Ectodermal cell (in vitro differentiated cells): ENCODE measurements around the gene RALGAPA2.

Experiments used
- H3K27ac ChIP-seq: 2 replicates; pipeline ENCODE4 v1.7.0; 2013; ENCODE audit warnings: mild to moderate bottlenecking, low read depth, low read length; ENCODE audit not compliant: insufficient read depth, poor library complexity, severe bottlenecking
- H3K27me3 ChIP-seq: 2 replicates; pipeline ENCODE4 v1.7.0; 2013; ENCODE audit warnings: mild to moderate bottlenecking, low read length; ENCODE audit not compliant: insufficient read depth, control insufficient read depth, poor library complexity, severe bottlenecking
- H3K36me3 ChIP-seq: one replicate; pipeline ENCODE4 v1.7.0; 2013; ENCODE audit warnings: low read length; ENCODE audit not compliant: control insufficient read depth, insufficient read depth
- H3K4me1 ChIP-seq: one replicate; pipeline ENCODE4 v1.7.0; 2013; ENCODE audit warnings: low read length; ENCODE audit not compliant: control insufficient read depth, insufficient read depth
- H3K4me3 ChIP-seq: 2 replicates; pipeline ENCODE4 v1.7.0; 2013; ENCODE audit warnings: low read depth, low read length, control low read depth; ENCODE audit not compliant: insufficient read depth
- H3K9me3 ChIP-seq: 2 replicates; pipeline ENCODE4 v1.7.0; 2013; ENCODE audit warnings: mild to moderate bottlenecking, low read length, moderate library complexity; ENCODE audit not compliant: control insufficient read depth
- WGBS, 2 experiments: methylation state at CpG; one replicate each; pipeline ENCODE4 v1.1.7; 2013; ENCODE audit warnings: missing lambda C conversion rate in 2 of 2; 5-methylcytosine and 5-hydroxymethylcytosine counted together

Gene RALGAPA2

DNA sequence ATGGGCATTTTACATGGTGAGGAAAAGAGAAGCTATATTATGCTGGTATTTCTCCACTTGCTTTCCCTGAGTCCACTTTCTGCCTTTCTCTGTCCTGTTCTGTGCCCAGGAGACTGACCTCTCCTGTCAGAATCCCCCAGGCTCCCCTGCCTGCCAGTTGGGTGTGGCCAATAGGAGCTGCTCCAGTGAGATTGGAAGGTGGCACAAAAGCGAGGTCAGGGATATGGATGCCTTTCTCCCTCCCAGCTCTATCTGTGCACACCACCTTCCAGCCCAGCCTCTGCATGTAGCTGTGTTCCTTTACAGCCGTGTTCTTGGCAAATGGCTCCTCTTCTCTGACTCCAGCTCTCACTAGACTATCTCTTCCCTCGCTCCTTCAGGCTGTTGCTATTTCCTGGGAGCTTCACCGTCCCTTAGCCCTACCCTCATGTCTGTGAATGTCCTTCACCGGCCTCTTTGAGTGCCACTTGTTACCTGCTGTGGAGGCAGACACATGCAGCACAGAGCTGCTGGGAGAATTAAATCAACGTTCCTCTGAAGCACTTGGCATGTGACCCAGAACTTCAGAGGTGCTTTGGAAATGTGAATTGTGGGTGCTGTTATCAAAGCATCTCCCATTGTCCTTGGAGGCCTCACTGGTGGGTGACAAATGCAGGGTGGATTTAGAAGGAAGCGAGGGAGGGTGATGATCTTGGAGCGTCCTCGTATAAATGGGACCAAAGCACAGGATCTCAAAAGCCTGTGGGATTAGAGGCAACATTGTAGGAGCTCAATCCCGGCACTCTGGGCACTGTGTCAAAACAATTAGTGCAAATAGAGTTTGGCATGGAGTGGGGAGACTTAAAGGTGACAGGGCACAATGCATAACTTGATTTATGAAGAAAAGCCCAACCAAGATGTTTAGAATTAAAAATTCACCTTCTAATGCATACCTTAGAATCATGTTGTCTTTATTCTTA, 28.9 kb upstream of the RALGAPA2 start:
- WGBS, 2 experiments = 87 to 89% methylated on average over 10 of the region's 10 CpGs

GRCh38 chr20:20740541-20740940, 28.1 kb upstream of the RALGAPA2 start:
- H3K9me3 ChIP-seq = no peaks in the 10 kb centered on the region
- H3K36me3 ChIP-seq = no peaks in the 10 kb centered on the region
- no peak overlapping the region for H3K4me3 ChIP-seq
- WGBS, 2 experiments = 98% methylated on average over 4 of the region's 4 CpGs
- H3K4me1 ChIP-seq = peaks cover 20% of the 10 kb centered on the region
- no peaks in the 10 kb centered on the region for H3K27me3 ChIP-seq
- no peak overlapping the region for H3K27ac ChIP-seq

More for the DNA sequence above, 28.9 kb upstream of the RALGAPA2 start:
- Histone ChIP-seq H3K27ac (no peak overlapping the region), H3K9me3 (no peaks in the 10 kb centered on the region), H3K4me3 (no peak overlapping the region), H3K36me3 (no peaks in the 10 kb centered on the region), H3K27me3 (no peaks in the 10 kb centered on the region), H3K4me1 (peaks cover 20% of the 10 kb centered on the region)

- H3K4me1 ChIP-seq = peaks cover 4% of the 10 kb centered on the region
- H3K4me3 ChIP-seq = no peak overlapping the region
- WGBS, 2 experiments = 89 to 93% methylated on average over 1 of the region's 2 CpGs
- no peaks in the 10 kb centered on the region for H3K36me3 ChIP-seq
- H3K9me3 ChIP-seq = no peaks in the 10 kb centered on the region
- no peak overlapping the region for H3K27ac ChIP-seq
- no peaks in the 10 kb centered on the region for H3K27me3 ChIP-seq
These were observed 24.7 kb upstream of the RALGAPA2 start for GRCh38 chr20:20737158-20737557.

GRCh38 chr20:20736303-20736702, 23.9 kb upstream of the RALGAPA2 start:
- WGBS, 2 experiments = 92 to 98% methylated on average over 6 of the region's 6 CpGs
- H3K27ac ChIP-seq = no peak overlapping the region
- H3K4me1 ChIP-seq = peaks cover 4% of the 10 kb centered on the region
- no peaks in the 10 kb centered on the region for H3K36me3 ChIP-seq
- H3K4me3 ChIP-seq = no peak overlapping the region
- no peaks in the 10 kb centered on the region for H3K27me3 ChIP-seq
- H3K9me3 ChIP-seq = no peaks in the 10 kb centered on the region

DNA sequence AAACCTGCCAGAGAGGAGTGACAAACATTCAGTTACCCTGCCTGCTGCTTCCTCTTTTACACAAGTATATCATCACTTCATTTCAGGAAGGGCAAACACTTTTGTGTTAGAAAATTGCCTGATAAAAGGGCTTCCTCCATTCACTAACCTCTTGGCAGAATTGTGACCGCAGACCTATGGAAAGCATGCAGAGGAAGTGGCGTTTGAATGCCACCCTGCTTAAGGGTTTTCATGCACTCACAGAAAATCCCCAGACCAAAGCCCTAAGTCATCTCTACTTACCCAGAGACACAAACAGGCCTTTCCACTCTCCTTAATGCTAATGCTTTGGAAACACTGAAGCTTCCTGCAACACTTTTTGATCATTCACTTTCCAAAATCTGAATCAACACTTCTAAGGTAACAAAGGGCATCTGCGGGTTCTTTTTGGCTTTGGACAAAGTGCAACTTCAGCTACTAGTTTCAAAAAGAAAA, 22.1 kb upstream of the RALGAPA2 start:
- H3K27ac ChIP-seq = no peak overlapping the region
- H3K4me3 ChIP-seq = no peak overlapping the region
- H3K9me3 ChIP-seq = no peaks in the 10 kb centered on the region
- WGBS, 2 experiments = 66 to 71% methylated on average over 3 of the region's 3 CpGs
- H3K27me3 ChIP-seq = no peaks in the 10 kb centered on the region
- H3K4me1 ChIP-seq = peaks cover 4% of the 10 kb centered on the region
- no peaks in the 10 kb centered on the region for H3K36me3 ChIP-seq

GRCh38 chr20:20733943-20734342, 21.5 kb upstream of the RALGAPA2 start:
- Histone ChIP-seq H3K4me1 (peaks cover 4% of the 10 kb centered on the region), H3K9me3 (no peaks in the 10 kb centered on the region), H3K27ac (no peak overlapping the region), H3K4me3 (no peak overlapping the region), H3K27me3 (no peaks in the 10 kb centered on the region), H3K36me3 (no peaks in the 10 kb centered on the region)
- 94 to 100% methylated on average over 1 of the region's 1 CpG for WGBS, 2 experiments

- WGBS, 2 experiments = 74 to 75% methylated on average over 4 of the region's 4 CpGs
- Histone ChIP-seq H3K4me3 (no peak overlapping the region), H3K36me3 (no peaks in the 10 kb centered on the region), H3K27ac (no peak overlapping the region), H3K9me3 (no peaks in the 10 kb centered on the region), H3K27me3 (no peaks in the 10 kb centered on the region), H3K4me1 (peaks cover 4% of the 10 kb centered on the region)
These were observed 20.2 kb upstream of the RALGAPA2 start for GRCh38 chr20:20732641-20733040.

DNA sequence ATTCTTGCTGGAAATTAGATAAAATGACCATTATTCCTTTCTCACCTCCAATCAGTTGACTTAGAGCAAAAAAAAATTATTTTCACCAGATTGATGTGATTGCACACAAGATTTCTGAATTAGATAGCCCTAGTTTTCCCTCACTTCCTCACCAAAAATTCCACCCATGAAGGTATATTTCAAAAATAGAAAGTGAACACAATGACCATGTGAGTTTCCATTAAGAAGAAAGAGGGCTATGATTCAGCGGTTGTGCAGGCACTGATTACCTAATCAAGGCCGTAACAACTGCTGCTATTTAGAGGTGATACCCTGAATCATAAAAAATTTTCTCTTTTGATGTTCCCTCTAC, 19.5 kb upstream of the RALGAPA2 start:
- H3K9me3 ChIP-seq = no peaks in the 10 kb centered on the region
- WGBS, 2 experiments = 93 to 95% methylated on average over 2 of the region's 2 CpGs
- no peak overlapping the region for H3K4me3 ChIP-seq
- no peaks in the 10 kb centered on the region for H3K36me3 ChIP-seq
- H3K27ac ChIP-seq = no peak overlapping the region
- peaks cover 4% of the 10 kb centered on the region for H3K4me1 ChIP-seq
- no peaks in the 10 kb centered on the region for H3K27me3 ChIP-seq

GRCh38 chr20:20731000-20731944, 18.8 kb upstream of the RALGAPA2 start:
- no peak overlapping the region for H3K4me3 ChIP-seq
- H3K4me1 ChIP-seq = peaks cover 4% of the 10 kb centered on the region
- H3K27ac ChIP-seq = no peak overlapping the region
- no peaks in the 10 kb centered on the region for H3K36me3 ChIP-seq
- no peaks in the 10 kb centered on the region for H3K27me3 ChIP-seq
- no peaks in the 10 kb centered on the region for H3K9me3 ChIP-seq
- 94 to 97% methylated on average over 11 of the region's 11 CpGs for WGBS, 2 experiments

DNA sequence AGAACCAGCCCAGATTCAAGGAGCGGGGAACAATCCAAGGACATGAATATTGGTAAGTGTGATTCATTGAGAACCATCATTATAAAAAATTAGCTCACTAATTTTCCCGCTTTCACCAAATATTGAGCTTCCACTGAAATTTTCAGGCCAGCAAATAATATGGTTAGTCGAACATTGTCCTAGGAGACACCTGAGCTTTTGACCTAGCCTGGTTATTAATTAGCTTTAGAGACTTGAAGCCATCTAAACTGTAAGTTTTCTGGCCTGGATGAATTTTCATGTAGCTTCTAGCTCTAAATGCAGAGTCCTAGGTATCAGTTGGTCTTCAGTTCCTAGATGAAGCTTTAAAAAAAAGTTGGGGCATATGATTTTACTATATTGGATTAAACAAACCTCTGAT, 17.1 kb upstream of the RALGAPA2 start:
- H3K4me1 ChIP-seq = peaks cover 4% of the 10 kb centered on the region
- 90 to 97% methylated on average over 2 to 3 of the region's 3 CpGs for WGBS, 2 experiments
- H3K4me3 ChIP-seq = no peak overlapping the region
- no peaks in the 10 kb centered on the region for H3K9me3 ChIP-seq
- H3K27ac ChIP-seq = no peak overlapping the region
- H3K36me3 ChIP-seq = no peaks in the 10 kb centered on the region
- no peaks in the 10 kb centered on the region for H3K27me3 ChIP-seq
